Ishikawa (cell line): ENCODE results near the gene ANKRD33B.

ENCODE experiments used
- EGR1 ChIP-seq: IDR thresholded peaks from 2 replicates; pipeline ENCODE4 v1.6.1; 2012
- EP300 ChIP-seq: IDR thresholded peaks from 2 replicates; pipeline ENCODE4 v1.6.1; 2012; ENCODE audit warnings: borderline replicate concordance
- FOXM1 ChIP-seq: IDR thresholded peaks from 2 replicates; pipeline ENCODE4 v1.6.1; 2012; ENCODE audit warnings: low read depth, borderline replicate concordance
- RAD21 ChIP-seq: IDR thresholded peaks from 2 replicates; pipeline ENCODE4 v1.6.1; 2012; ENCODE audit warnings: low read depth
- TAF1 ChIP-seq: IDR thresholded peaks from 2 replicates; pipeline ENCODE4 v1.6.1; 2012; ENCODE audit warnings: low read depth, mild to moderate bottlenecking
- TF ChIP-seq, protein P1 (sequence below): IDR thresholded peaks from 2 replicates; pipeline ENCODE4 v1.6.1; 2012
- TF ChIP-seq, protein P2 (sequence below): IDR thresholded peaks from 2 replicates; pipeline ENCODE4 v1.6.1; 2012; ENCODE audit warnings: low read depth, mild to moderate bottlenecking

GRCh38 chr5:10674096-10674495, 110.2 kb downstream of the ANKRD33B start:
- TF ChIP-seq RAD21 (no peak), FOXM1 (no peak), EGR1 (no peak), TAF1 (no peak), EP300 (no peak)
- TF ChIP-seq, protein P1, sequence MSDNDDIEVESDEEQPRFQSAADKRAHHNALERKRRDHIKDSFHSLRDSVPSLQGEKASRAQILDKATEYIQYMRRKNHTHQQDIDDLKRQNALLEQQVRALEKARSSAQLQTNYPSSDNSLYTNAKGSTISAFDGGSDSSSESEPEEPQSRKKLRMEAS = no peak
- TF ChIP-seq, protein P2, sequence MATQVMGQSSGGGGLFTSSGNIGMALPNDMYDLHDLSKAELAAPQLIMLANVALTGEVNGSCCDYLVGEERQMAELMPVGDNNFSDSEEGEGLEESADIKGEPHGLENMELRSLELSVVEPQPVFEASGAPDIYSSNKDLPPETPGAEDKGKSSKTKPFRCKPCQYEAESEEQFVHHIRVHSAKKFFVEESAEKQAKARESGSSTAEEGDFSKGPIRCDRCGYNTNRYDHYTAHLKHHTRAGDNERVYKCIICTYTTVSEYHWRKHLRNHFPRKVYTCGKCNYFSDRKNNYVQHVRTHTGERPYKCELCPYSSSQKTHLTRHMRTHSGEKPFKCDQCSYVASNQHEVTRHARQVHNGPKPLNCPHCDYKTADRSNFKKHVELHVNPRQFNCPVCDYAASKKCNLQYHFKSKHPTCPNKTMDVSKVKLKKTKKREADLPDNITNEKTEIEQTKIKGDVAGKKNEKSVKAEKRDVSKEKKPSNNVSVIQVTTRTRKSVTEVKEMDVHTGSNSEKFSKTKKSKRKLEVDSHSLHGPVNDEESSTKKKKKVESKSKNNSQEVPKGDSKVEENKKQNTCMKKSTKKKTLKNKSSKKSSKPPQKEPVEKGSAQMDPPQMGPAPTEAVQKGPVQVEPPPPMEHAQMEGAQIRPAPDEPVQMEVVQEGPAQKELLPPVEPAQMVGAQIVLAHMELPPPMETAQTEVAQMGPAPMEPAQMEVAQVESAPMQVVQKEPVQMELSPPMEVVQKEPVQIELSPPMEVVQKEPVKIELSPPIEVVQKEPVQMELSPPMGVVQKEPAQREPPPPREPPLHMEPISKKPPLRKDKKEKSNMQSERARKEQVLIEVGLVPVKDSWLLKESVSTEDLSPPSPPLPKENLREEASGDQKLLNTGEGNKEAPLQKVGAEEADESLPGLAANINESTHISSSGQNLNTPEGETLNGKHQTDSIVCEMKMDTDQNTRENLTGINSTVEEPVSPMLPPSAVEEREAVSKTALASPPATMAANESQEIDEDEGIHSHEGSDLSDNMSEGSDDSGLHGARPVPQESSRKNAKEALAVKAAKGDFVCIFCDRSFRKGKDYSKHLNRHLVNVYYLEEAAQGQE = no peak
